Measurements from ENCODE around the gene GLRA2.

DNA sequence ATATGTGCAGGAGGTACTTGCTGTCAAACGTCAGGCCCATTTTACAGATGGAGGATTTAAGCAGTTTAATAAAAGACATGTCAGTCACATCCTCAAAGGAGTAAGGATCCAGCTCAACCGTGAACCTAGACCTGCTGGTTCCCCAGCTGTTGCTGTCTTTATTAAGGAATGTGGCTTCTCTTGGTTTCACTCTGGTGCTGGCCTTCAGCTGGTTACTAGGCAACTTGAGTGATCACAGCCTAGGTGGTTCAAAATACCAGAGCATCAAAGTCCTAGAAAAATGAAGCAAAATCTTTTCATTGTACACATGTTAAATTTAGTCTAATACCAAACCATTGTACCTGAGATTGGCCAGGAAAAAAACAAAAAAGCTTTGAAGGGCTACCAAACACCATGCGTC, 32.7 kb upstream of the GLRA2 start:
- TF ChIP-seq POLR2A (IDR thresholded peaks at IDR 0.05) = no peak
- TF ChIP-seq CTCF (IDR thresholded peaks at IDR 0.05) = no peak
- no peak for TF ChIP-seq POLR2AphosphoS5 (IDR thresholded peaks at IDR 0.05)
- no peak for TF ChIP-seq EP300 (IDR thresholded peaks at IDR 0.05)

Data from suprapubic skin (tissue), 4 donors.